ENCODE results near the gene CDH4. TPM values are rescaled to one million over a fixed set of nuclear protein-coding genes. Genes with fewer than 3 reads are reported as not detected.

The CDH4 gene
- total and polyA plus RNA-seq, 9 of the 15 experiments (the other 6 are each of a cell fraction or from before 2014, with no cell fraction given) = 0.04 TPM; not detected in 8

DNA sequence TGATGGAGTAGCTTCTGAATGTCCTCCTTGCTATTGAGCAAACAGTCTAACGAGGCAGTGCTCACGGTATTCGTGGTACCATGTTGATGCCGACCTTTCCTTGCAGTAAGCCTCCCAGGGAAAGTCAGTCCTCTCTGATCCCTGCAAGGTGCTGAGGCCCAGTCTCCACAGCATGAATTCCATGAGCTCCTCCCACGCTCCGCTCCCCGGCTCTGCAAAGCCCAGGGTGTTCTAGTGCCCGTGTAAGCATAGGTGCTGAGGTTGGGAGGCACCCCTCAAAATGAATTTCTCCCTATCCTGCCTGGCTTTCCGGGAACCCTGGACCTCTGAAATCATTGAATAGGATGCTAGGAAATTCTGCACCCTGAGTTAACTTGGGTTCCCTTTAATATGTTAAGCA lies 562.7 kb downstream of the CDH4 start (continued):
- TF ChIP-seq, protein P1, sequence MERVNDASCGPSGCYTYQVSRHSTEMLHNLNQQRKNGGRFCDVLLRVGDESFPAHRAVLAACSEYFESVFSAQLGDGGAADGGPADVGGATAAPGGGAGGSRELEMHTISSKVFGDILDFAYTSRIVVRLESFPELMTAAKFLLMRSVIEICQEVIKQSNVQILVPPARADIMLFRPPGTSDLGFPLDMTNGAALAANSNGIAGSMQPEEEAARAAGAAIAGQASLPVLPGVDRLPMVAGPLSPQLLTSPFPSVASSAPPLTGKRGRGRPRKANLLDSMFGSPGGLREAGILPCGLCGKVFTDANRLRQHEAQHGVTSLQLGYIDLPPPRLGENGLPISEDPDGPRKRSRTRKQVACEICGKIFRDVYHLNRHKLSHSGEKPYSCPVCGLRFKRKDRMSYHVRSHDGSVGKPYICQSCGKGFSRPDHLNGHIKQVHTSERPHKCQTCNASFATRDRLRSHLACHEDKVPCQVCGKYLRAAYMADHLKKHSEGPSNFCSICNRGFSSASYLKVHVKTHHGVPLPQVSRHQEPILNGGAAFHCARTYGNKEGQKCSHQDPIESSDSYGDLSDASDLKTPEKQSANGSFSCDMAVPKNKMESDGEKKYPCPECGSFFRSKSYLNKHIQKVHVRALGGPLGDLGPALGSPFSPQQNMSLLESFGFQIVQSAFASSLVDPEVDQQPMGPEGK (CRISPR knock-in tag; IDR thresholded peaks at IDR 0.05; ENCODE audit: borderline replicate concordance) = no peak
- TF ChIP-seq ZNF311 (CRISPR knock-in tag; IDR thresholded peaks at IDR 0.05) (no peak), PPARD (CRISPR knock-in tag; IDR thresholded peaks at IDR 0.05) (no peak)

DNA sequence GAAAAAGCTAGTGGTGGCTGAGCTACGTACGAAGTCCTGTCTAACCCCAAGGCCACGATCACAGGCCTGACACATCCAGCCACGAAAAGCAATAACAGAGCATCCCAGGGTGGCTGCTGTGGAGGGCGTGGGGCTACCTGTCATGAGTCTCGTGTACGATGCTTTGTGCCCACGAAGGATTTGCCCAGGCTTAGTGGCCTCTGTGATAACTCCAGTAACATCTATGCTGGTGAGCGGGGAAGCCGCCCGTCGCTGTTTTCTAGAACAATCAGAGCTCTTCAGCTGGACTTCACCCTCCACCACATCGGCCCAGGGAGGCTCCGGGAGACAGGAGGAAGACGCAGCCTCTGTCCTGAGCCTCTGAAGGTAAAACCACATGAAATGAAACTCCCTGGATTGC lies 563.1 kb downstream of the CDH4 start:
- POLR2A ChIA-PET = interaction anchor here (0.7 kb wide), 1 partner anchor 168 kb away, joined by 3 read pairs; no protein-coding TSS in a partner anchor
- TF ChIP-seq RHOXF2B (CRISPR knock-in tag; conservative IDR thresholded peaks at IDR 0.05) (no peak), CAMTA2 (CRISPR knock-in tag; conservative IDR thresholded peaks at IDR 0.05) (no peak), FOSL1 (tag; conservative IDR thresholded peaks at IDR 0.05) (no peak), POLR2A (conservative IDR thresholded peaks at IDR 0.05) (no peak), ETV1 (tag; conservative IDR thresholded peaks at IDR 0.05; ENCODE audit: low read depth) (no peak), RCOR1 (IDR thresholded peaks at IDR 0.05; ENCODE audit: borderline replicate concordance in 1 of 2, low read depth in 2 of 2, low read length in 2 of 2) (no peak), KAT7 (CRISPR knock-in tag; IDR thresholded peaks at IDR 0.05; ENCODE audit: borderline replicate concordance) (no peak)
- TF ChIP-seq, protein P2, sequence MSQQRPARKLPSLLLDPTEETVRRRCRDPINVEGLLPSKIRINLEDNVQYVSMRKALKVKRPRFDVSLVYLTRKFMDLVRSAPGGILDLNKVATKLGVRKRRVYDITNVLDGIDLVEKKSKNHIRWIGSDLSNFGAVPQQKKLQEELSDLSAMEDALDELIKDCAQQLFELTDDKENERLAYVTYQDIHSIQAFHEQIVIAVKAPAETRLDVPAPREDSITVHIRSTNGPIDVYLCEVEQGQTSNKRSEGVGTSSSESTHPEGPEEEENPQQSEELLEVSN (IDR thresholded peaks at IDR 0.05; ENCODE audit: borderline replicate concordance in 1 of 2, extremely low read depth in 1 of 2, insufficient read depth in 1 of 2, insufficient read length in 1 of 2, low read depth in 1 of 2, low read length in 1 of 2, poor library complexity in 1 of 2, severe bottlenecking in 1 of 2) = no peak
- TF ChIP-seq, protein P3, sequence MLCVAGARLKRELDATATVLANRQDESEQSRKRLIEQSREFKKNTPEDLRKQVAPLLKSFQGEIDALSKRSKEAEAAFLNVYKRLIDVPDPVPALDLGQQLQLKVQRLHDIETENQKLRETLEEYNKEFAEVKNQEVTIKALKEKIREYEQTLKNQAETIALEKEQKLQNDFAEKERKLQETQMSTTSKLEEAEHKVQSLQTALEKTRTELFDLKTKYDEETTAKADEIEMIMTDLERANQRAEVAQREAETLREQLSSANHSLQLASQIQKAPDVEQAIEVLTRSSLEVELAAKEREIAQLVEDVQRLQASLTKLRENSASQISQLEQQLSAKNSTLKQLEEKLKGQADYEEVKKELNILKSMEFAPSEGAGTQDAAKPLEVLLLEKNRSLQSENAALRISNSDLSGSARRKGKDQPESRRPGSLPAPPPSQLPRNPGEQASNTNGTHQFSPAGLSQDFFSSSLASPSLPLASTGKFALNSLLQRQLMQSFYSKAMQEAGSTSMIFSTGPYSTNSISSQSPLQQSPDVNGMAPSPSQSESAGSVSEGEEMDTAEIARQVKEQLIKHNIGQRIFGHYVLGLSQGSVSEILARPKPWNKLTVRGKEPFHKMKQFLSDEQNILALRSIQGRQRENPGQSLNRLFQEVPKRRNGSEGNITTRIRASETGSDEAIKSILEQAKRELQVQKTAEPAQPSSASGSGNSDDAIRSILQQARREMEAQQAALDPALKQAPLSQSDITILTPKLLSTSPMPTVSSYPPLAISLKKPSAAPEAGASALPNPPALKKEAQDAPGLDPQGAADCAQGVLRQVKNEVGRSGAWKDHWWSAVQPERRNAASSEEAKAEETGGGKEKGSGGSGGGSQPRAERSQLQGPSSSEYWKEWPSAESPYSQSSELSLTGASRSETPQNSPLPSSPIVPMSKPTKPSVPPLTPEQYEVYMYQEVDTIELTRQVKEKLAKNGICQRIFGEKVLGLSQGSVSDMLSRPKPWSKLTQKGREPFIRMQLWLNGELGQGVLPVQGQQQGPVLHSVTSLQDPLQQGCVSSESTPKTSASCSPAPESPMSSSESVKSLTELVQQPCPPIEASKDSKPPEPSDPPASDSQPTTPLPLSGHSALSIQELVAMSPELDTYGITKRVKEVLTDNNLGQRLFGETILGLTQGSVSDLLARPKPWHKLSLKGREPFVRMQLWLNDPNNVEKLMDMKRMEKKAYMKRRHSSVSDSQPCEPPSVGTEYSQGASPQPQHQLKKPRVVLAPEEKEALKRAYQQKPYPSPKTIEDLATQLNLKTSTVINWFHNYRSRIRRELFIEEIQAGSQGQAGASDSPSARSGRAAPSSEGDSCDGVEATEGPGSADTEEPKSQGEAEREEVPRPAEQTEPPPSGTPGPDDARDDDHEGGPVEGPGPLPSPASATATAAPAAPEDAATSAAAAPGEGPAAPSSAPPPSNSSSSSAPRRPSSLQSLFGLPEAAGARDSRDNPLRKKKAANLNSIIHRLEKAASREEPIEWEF (CRISPR knock-in tag; IDR thresholded peaks at IDR 0.05) = no peak

More for the DNA sequence above, 563.1 kb downstream of the CDH4 start:
- Histone ChIP-seq H3K4me1 (replicated peaks in 1 of 2; ENCODE audit: control insufficient read depth in 2 of 2, insufficient read depth in 2 of 2, low read length in 2 of 2) (no peaks in the 10 kb centered on the region; a peak in 1 of 5 replicates), H3K9me3 (replicated peaks; ENCODE audit: control insufficient read depth, insufficient read depth, low read depth, low read length) (no peaks in the 10 kb centered on the region), H3K79me2 (ENCODE audit: control insufficient read depth, insufficient read depth, low read length) (no peaks in the 10 kb centered on the region), H3K36me3 (ENCODE audit: control insufficient read depth, insufficient read depth, low read length) (no peaks in the 10 kb centered on the region), H2AFZ (ENCODE audit: low read depth, low read length) (no peak overlapping the region), H3K9me1 (ENCODE audit: control insufficient read depth, insufficient read depth, low read length) (no peaks in the 10 kb centered on the region), H3K27ac (ENCODE audit: extremely low read depth, low read depth, low read length) (no peak overlapping the region), H3K4me3 (no peak overlapping the region), H3K4me2 (ENCODE audit: insufficient read depth, low read length) (no peak overlapping the region), H4K20me1 (replicated peaks; ENCODE audit: control insufficient read depth, insufficient read depth, low read length) (peaks cover 3% of the 10 kb centered on the region; the same call in 1 of the 2 replicates), H3K27me3 (ENCODE audit: control insufficient read depth in 2 of 2, insufficient read depth in 2 of 2, low read length in 2 of 2) (peaks cover 36 to 96% of the 10 kb centered on the region in 2 experiments; a peak in 4 of 5 replicates), H3K9ac (ENCODE audit: insufficient read depth in 1 of 2, low read depth in 2 of 2, low read length in 2 of 2) (no peak overlapping the region)
- no TSS peak for BruUV-seq (replicated peaks)
- ATAC-seq (no peak), DNase-seq (ENCODE audit: extremely low read depth in 1 of 4, low spot score in 3 of 4) (no peak), FAIRE-seq (no peak)
- in situ Hi-C loops (cut with MboI) (no loop called here), intact Hi-C loops (cut with micrococcal nuclease) (no loop called here)
- 0% methylated on average over 15 of the region's 15 CpGs for WGBS (ENCODE audit: insufficient coverage, low coverage, missing lambda C conversion rate)
- CTCF ChIA-PET (ENCODE audit: low intra/inter-chr PET ratio) = no interaction called here
